Cardiac septum (tissue), 1 donor: ENCODE measurements around the gene MTPN. TPM values are rescaled to one million over a fixed set of nuclear protein-coding genes. Genes with fewer than 3 reads are reported as not detected.

Source experiments
- DNase-seq: peaks from one replicate; pipeline ENCODE4 v3.0.0-alpha.2; 2020; ENCODE audit warnings: low spot score
- intact Hi-C: fragments of 100-400 bp; cut with DNase I; formaldehyde crosslinking; loops from one replicate; pipeline ENCODE4 v1.14.0; 2022
- total RNA-seq: library from RNA; stranded (reverse); fragmentation: NEBNext Ultra II Directional; extraction: Animal tissue kit (Norgen Biotek cat#: 25700); gene quantifications from one replicate; pipeline ENCODE4 v1.2.1, GENCODE V29; 2021
- donor health status: DM: no; HTN: no; CAD: no.

The MTPN gene
- total RNA-seq, 1 donor from 2014 or later: 121 TPM

DNA sequence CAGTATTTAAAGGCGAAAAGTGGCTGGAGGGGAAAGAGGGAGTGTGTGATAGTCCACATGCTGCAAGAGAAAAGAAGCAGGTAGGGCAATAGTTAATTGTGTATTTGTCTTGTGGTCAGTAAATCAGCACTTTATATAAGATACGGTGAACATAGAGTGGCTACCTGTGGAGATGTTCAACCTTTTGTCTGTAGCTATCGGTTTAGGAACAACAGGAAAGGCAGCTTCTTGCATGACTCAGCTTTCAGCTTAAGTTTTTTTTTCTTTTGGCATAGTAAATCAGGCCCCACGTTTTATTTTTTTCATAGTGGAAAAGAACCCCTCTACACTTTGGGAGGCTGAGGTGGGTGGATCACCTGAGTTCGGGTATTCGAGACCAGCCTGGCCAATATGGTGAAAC is 14.2 kb upstream of the MTPN start:
- DNase-seq: no peak
- intact Hi-C loops: no loop called here

DNA sequence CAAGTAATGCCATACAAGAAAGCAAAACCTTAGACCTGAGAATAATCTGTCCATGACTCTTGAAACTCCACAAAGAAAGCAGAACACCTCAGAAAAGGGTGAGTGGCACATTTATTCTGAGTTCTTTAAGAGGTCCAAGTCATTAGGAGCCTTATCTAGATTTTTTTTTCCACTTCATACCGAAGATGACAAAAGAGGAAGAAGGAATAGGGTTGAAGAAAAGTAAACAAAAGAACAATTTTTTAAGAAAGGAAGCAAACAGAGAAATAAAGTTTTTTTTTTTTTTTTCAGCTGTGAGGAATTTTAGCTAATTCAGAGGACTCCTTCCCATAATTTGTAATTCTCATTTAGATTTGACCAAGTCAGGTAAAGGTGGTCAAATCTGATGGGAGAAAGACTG is 13.1 kb upstream of the MTPN start:
- DNase-seq: no peak
- intact Hi-C loops: no loop called here

DNA sequence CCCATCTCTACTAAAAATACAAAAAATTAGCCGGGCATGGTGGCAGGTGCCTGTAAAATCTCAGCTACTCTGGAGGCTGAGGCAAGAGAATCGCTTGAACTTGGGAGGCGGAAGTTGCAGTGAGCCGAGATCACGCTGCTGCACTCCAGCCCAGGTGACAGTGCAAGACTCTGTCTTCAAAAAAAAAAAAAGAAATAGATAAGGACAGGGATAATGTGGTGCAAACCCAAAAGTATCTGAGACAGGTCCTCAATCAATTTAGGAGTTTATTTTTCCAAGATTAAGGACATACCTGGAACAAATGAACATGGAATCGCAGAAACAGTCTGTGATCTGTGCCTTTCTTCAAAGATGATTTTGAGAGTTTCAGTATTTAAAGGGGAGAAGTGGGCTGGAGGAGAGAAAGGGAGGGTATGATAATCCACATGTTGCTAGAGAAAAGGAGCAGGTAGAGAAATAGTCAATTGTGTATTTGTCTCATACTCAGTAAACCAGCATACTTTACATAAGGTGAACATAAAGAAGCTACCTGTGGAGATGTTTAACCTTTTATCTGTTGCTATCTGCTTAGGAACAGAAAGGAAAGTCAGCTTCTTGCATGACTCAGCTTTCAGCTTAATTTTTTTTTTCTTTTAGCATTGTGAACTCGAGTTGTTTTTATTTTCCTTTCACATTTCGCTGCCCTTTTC is 4.9 kb upstream of the MTPN start:
- no peak for DNase-seq
- intact Hi-C loops: no loop called here

DNA sequence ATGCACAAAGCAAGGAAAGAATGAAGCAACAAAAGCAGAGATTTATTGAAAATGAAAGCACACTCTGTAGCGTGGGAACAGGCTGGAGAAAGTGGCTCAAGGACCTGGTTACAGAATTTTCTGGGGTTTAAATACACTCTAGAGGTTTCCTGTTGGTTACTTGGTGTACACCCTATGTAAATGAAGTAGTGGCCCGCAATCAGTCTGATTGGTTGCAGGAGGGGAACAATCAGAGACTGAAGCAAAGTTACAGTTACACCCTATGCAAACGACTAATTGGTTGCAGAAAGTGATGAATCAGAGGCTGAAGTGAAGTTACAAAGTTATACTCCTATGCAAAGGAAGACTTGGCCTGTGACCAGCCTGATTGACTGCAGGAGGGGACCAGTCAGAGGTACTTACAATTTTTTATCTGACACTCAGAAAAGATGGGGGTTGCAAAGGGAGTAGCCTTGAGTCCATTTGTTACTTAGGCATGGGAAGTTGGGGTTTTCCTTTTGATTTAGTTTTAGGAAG is 3.6 kb upstream of the MTPN start:
- DNase-seq: no peak
- intact Hi-C loops: no loop called here

DNA sequence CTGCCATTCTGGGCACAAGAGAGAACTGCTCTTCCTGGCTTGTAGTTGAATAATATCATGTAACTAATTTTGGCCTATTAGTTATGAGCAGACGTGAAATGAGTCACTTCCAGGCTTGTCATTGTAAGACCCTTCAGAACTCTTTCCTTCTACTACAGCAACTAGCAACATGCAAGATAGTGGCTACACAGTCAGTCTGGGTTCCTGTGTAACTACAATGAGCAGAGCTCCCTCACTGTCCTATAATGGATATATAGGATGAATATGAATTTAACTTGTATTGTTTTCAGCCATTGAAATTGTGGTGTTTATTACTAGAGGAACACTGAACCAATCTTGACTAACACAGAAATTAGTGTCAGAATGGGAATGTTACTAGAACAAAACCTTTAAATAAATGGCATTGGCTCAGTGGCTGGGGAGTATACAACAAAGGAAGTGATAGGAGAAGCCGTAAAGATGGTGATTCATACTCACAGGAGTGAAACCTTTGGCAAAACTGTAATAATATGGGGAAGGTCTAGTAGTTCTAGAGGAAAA is 2.9 kb upstream of the MTPN start:
- intact Hi-C loops: no loop called here
- DNase-seq: no peak

DNA sequence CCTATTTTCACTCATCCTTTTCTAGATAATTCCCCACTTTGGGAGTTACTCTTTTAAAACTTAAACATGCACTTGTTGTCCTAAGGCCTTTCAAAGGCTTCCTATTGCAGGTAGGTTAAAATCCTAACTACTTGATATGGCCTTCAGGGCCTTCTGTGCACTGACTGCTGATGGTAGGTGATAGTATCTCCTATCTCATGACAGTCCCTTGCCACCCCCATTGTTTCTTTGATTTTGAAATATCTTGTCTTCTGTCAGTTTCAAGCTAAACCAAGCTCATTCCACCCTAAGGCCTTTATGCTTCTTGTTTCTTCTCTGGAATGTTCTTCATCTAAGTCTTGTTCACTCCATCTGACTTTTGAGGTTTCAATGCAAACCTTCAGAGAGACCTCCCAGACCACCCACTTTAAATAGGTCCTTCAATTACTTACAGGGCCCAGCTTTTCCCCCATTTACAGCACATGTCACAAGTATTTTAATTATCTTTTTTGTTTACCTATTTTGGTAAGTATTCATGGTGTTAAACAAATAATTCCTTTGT is 2.4 kb upstream of the MTPN start:
- intact Hi-C loops: loop anchor here (5.0 to 10.0 kb wide), 2 partner anchors 47 to 315 kb away; partner anchors contain the start of gene STMP1
- DNase-seq: no peak

DNA sequence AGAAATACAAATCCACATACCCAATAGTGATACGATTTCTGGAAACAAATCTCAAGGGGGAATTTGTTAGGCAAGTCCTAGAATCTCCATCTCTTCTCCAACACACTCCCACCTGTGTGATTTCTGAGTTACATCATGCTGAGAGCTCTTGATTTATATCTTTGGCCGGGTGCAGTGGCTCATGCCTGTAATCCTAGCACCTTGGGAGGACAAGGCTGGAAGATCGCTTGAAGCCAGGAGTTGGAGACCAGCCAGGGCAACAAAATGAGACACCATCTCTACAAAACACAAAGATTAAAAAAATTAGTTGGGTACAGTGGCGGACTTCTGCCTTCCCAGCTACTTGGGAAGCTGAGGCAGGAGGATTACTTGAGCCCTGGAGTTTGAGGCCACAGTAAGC is 1.5 kb upstream of the MTPN start:
- DNase-seq: no peak
- intact Hi-C loops: loop anchor here (5.0 to 10.0 kb wide), 2 partner anchors 46 to 314 kb away; partner anchors contain the start of gene STMP1

DNA sequence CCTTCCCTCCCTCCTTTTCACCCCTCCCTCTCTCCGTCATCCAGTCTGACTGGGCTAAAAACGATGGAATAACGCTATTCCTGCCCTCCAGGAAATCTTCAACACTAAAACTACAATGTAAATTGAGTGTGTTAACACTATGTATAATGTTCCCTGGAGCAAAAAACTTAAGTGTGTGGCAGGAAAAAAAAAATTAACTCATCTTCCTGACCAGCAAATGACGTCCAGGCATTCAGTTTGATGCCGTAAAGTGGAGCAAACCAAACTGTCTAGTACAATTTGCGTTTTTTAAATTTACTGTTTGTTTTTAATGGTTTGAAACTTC is 545 bp upstream of the MTPN start:
- intact Hi-C loops: loop anchor here (5.0 to 10.0 kb wide), 2 partner anchors 45 to 313 kb away; partner anchors contain the start of gene STMP1
- DNase-seq: no peak

DNA sequence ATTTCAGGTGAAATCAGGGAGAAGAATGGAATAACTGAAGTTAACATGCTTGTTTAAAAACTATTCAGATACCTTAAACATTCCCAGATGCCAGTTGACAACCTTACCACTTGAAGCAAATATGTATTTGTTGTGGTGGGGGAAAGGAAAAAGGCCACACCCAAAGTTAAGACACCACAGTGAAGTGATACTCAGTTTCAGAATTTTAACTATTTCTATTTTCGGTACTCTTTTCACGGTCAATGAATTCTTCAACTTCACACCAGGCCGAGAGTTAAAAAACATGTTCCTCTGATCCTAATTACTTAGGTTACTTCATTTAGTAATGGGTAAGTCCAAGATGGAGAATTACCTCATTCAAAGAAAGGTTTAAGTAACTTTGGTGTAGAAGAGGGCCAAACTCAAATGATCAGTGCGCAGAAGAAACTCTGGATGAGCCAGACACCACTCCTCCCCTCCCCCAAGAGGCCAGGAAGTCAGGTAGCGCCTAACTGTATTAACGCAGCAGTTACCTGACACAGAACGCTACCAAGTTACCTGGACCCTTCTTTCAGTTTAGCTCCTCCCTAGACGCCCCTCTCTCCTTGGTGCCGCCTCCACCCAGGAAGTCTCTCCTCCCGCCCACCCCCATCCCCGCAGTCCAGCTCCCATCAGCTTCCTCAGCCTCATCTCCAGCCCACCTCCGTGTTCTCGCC is 700 bp downstream of the MTPN start:
- intact Hi-C loops: loop anchor here (5.0 to 10.0 kb wide), 2 partner anchors 44 to 312 kb away; partner anchors contain the start of gene STMP1
- DNase-seq: no peak

DNA sequence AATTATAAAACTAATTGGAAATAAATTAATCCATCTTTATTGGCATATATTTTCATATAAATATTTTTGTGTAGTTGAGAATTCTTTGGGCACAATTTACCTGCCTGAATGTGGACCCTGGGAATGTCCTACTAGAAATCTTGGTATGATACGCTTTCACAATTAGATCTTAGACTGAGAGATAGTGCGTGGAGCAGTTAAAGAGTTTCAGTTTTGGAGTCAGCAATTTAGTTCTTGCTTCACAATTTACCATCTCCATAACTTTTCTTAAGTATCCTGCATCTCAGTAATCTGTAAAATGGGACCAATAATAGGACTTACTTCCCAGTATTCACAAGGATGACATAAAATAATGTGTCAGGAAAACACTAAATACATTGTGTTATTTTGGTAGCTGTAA is 2.0 kb downstream of the MTPN start:
- no peak for DNase-seq
- intact Hi-C loops: loop anchor here (5.0 to 10.0 kb wide), 2 partner anchors 43 to 310 kb away; partner anchors contain the start of gene STMP1

DNA sequence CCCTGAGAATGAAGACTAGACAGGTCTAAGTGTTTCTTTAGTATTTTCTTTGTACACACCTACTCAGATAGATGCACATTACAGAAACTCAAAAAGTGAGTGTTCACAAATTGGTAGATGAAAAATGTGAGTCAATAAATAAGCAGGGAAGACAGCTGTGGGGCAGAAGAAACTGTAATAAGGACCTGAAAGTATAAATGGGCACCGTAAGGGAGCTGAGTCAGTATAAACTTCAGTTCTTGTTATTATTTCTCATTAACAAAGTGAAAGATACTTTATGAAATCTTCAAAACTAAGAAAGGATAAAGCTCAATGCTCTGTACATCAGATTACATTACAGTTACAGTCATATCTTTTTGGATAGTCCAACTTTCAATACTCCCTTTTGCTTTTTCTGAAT is 2.5 kb downstream of the MTPN start:
- intact Hi-C loops: loop anchor here (5.0 to 10.0 kb wide), 2 partner anchors 42 to 310 kb away; partner anchors contain the start of gene STMP1
- DNase-seq: no peak

DNA sequence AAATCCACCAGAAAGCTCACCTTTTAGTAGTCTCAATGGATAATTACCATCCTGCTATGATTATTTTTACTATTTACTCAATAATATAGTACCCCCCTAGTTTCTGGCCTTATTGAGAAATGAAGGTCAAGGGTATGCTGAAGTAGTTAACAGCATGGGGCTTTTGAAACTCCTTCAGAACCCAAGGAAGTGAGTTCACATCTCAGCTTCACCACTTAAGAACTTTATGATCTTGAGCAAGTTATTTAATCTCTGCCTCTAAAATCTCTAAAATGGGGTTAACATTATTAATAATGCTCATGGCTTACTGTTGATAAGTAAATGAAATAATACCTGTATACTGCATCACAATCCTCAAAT is 5.8 kb downstream of the MTPN start:
- intact Hi-C loops: loop anchor here (10.0 kb wide), 1 partner anchor 307 kb away; the partner anchor contains the start of gene STMP1
- DNase-seq: no peak

DNA sequence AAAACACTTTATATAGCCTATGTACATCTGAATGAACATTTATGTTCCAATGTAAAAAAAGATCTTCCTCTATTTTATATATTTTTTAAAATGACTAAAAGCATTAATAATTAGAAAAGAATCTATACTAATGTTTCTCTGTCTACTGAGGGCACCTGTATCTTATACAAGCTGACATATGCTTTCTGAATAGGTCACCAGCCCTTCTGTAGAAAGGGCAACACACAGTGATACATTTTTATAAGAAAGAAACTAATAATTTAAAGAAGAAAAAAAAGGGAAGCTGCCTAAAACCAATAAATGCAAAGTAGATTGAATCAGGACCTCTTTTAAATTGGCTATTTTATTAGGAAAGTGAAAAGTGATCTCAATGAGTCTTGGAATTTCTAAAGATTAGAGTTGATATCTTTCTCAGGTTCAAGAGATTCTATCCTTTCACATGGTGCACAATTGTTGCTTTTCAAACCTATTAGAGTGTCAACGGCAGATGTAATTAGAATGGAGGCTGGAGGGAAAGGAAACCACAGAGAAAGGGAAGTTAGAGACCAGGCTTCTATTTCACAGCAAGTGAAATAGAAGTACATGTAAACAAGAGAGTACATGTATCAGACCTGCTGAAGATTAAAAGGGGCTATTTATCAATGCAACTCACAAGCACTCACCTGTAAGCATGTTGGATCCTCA is 6.3 kb downstream of the MTPN start:
- intact Hi-C loops: loop anchor here (10.0 kb wide), 1 partner anchor 306 kb away; the partner anchor contains the start of gene STMP1
- DNase-seq: no peak

DNA sequence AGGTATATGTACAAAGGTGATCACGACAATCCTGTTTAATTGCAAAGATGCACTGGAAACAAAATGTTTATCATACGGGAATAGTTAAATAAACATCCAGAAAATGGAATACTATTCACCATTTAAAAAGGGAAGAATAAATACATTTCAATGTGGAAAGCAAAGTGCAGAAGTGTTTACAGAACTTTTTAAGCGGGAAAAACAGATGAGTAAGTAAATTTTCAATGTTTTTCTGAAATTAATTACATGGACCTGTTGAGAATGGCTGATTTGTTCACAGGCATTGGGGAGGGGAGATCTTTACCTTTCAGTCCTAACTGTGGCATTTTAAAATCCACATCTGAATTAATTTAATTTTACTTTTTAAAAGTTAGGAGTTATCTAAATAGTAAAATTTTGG is 7.1 kb downstream of the MTPN start:
- intact Hi-C loops: loop anchor here (10.0 kb wide), 1 partner anchor 305 kb away; the partner anchor contains the start of gene STMP1
- no peak for DNase-seq

DNA sequence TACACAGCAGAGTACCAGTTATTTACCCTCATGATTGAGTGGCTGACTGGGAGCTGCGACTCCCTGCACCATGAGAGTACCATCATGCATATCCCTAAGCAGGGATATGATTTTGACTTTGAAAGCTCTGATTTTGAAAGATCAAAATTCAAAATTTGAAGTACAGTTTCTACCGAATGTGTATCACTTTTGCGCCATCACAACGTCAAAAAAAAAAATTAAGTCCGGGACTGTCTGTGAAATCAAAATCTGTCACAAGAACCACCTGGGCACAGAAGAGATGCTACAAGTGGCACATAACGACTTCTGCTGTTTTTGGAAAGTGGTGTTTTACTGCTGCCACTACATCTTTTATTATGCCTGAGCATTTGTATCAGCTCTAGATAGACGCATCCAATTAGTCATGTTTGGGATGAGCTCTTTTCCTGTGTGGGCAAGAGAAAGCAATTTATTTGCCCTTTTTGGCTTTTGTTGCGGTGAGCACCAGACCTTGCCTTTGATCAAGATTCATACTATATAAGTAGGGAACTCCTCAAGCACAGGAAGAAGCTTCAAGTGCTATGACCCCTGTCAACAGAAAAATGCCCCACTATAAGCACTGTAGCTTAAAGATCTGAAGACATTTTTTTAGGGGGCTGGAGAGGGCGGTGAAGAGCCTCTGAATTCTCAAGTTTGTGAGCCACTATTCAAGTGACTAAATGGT is 10.7 kb downstream of the MTPN start:
- no peak for DNase-seq
- intact Hi-C loops: no loop called here

DNA sequence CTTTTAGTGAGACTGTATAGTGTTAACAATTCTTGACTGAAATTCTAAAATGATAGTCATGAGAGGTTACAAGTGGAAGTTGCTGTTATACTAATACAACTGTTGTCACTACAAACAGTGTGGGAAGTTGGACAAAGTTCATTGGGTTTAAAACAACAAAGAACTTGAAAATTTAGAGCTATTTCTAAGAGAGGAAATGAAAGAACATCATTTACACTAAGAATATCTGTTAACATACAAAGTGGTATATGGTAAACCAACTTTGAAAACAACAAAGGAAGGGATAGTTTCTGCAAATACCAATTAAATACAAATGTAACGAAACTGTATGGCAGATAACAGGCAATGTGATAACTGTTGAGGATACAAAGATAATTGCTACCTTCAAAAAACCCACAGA is 11.6 kb downstream of the MTPN start:
- DNase-seq: no peak
- intact Hi-C loops: no loop called here

DNA sequence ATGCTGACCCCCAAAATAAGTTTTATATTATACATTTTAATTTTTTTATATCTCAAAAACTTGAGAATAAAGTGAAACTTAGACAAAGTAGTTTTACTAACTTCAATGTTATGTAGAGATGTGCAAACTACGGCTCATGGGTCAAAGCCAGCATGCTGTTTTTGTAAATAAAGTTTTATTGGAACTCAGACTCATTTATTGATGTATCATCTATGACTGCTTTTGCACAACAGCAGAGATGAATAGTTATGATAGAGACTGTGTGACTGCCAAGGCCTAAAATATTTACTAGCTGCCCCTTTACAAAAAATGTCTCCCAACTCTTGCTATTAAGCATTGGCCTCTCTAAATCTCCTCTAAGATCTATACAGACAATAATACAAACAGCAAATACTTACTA is 12.4 kb downstream of the MTPN start:
- intact Hi-C loops: no loop called here
- DNase-seq: no peak

DNA sequence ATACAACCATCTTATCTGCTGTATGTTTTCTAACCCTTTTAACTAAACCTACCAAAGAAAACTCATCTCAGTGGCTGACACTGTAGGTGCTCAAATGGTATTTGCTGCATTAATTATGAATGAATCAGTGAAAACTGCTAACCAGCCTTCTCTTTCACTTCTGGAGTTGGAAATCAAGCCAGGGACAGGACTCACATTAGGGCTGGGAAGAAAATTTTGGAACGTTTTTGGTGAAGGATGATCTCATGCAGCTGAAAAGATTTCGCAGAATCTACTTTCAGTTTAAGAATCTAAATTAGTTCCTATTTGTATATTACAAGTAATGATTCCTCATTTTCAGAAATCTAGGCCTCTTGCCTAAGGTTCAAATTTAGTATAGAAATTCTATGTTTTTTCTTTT is 12.9 kb downstream of the MTPN start:
- intact Hi-C loops: no loop called here
- DNase-seq: no peak

DNA sequence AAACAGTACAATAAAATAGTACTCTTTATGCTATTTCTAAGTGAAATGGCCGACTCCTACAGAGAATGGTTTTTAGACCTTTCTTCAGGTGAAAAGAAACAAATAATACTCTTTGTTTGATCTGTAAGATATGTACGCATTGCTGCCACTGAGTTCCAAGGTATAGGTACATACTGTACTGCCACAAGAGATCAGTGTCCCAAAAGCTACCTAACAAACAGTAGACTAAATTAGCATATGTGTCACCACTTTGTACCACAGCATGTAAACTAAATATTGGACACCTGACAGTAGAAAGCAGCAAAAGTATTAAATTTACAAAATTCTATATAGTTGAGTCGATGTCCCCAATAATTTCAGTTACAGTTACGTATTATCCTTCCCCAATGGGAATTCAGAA is 14.4 kb downstream of the MTPN start:
- intact Hi-C loops: no loop called here
- DNase-seq: no peak
